ENCODE measurements around the gene EFHC1. TPM values are rescaled to one million over a fixed set of nuclear protein-coding genes. Genes with fewer than 3 reads are reported as not detected.
A peak's percentile ranks its signal among the peaks of the same experiment; 100 is the strongest.

Gene EFHC1
- total RNA-seq, 1 donor from 2014 or later = 1.6 TPM

- no peak overlapping the region for H3K27ac Mint-ChIP-seq
- peaks cover 14% of the 10 kb centered on the region for H3K27me3 Mint-ChIP-seq (ENCODE audit: low read depth)
- intact Hi-C loops (cut with micrococcal nuclease) = no loop called here
- no peak for DNase-seq (ENCODE audit: low spot score)
- H3K4me3 Mint-ChIP-seq (ENCODE audit: low read depth) = no peak overlapping the region
- H3K36me3 Mint-ChIP-seq (ENCODE audit: low read depth) = no peaks in the 10 kb centered on the region
- H3K4me1 Mint-ChIP-seq (ENCODE audit: low read depth) = peaks cover 4% of the 10 kb centered on the region
- H3K9me3 Mint-ChIP-seq = no peaks in the 10 kb centered on the region
Measured at GRCh38 chr6:52489881-52490280, 69.7 kb downstream of the EFHC1 start.

GRCh38 chr6:52491203-52492069 is 71.3 kb downstream of the EFHC1 start:
- Mint-ChIP-seq H3K9me3 (no peaks in the 10 kb centered on the region), H3K4me3 (ENCODE audit: low read depth) (no peak overlapping the region), H3K27ac (no peak overlapping the region), H3K36me3 (ENCODE audit: low read depth) (no peaks in the 10 kb centered on the region), H3K27me3 (ENCODE audit: low read depth) (peaks cover 14% of the 10 kb centered on the region), H3K4me1 (ENCODE audit: low read depth) (peaks cover 4% of the 10 kb centered on the region)
- DNase-seq (ENCODE audit: low spot score) = no peak
- intact Hi-C loops (cut with micrococcal nuclease) = no loop called here

- DNase-seq (ENCODE audit: low spot score) = no peak
- peaks cover 4% of the 10 kb centered on the region for H3K27me3 Mint-ChIP-seq (ENCODE audit: low read depth)
- intact Hi-C loops (cut with micrococcal nuclease) = loop anchor here (1.0 kb wide), 1 partner anchor 44 kb away; no protein-coding TSS in a partner anchor
- peaks cover 7% of the 10 kb centered on the region for H3K4me1 Mint-ChIP-seq (ENCODE audit: low read depth)
- no peaks in the 10 kb centered on the region for H3K9me3 Mint-ChIP-seq
- H3K4me3 Mint-ChIP-seq (ENCODE audit: low read depth) = no peak overlapping the region
- H3K36me3 Mint-ChIP-seq (ENCODE audit: low read depth) = no peaks in the 10 kb centered on the region
- peak overlapping the region; percentile 25 for H3K27ac Mint-ChIP-seq
Measured at GRCh38 chr6:52493669-52494068, 73.5 kb downstream of the EFHC1 start.

- Mint-ChIP-seq H3K27ac (no peak overlapping the region), H3K36me3 (ENCODE audit: low read depth) (no peaks in the 10 kb centered on the region), H3K27me3 (ENCODE audit: low read depth) (no peaks in the 10 kb centered on the region), H3K9me3 (no peaks in the 10 kb centered on the region), H3K4me3 (ENCODE audit: low read depth) (no peak overlapping the region), H3K4me1 (ENCODE audit: low read depth) (peaks cover 7% of the 10 kb centered on the region)
- intact Hi-C loops (cut with micrococcal nuclease) = no loop called here
- no peak for DNase-seq (ENCODE audit: low spot score)
Measured at GRCh38 chr6:52494298-52495072, 74.3 kb downstream of the EFHC1 start.

GRCh38 chr6:52495922-52496321 is 75.8 kb downstream of the EFHC1 start:
- no peaks in the 10 kb centered on the region for H3K9me3 Mint-ChIP-seq
- DNase-seq (ENCODE audit: low spot score) = no peak
- H3K4me1 Mint-ChIP-seq (ENCODE audit: low read depth) = peaks cover 7% of the 10 kb centered on the region
- H3K36me3 Mint-ChIP-seq (ENCODE audit: low read depth) = no peaks in the 10 kb centered on the region
- intact Hi-C loops (cut with micrococcal nuclease) = no loop called here
- no peaks in the 10 kb centered on the region for H3K27me3 Mint-ChIP-seq (ENCODE audit: low read depth)
- no peak overlapping the region for H3K4me3 Mint-ChIP-seq (ENCODE audit: low read depth)
- no peak overlapping the region for H3K27ac Mint-ChIP-seq

- intact Hi-C loops (cut with micrococcal nuclease) = no loop called here
Measured at GRCh38 chr6:52496631-52497030, 76.5 kb downstream of the EFHC1 start.

GRCh38 chr6:52497652-52498408 is 77.7 kb downstream of the EFHC1 start:
- Mint-ChIP-seq H3K27me3 (ENCODE audit: low read depth) (no peaks in the 10 kb centered on the region), H3K27ac (no peak overlapping the region), H3K4me3 (ENCODE audit: low read depth) (no peak overlapping the region), H3K4me1 (ENCODE audit: low read depth) (peaks cover 7% of the 10 kb centered on the region), H3K9me3 (no peaks in the 10 kb centered on the region), H3K36me3 (ENCODE audit: low read depth) (peaks cover 2% of the 10 kb centered on the region)
- DNase-seq (ENCODE audit: low spot score) = no peak
- intact Hi-C loops (cut with micrococcal nuclease) = no loop called here

More at GRCh38 chr6:52496631-52497030, 76.5 kb downstream of the EFHC1 start:
- H3K27ac Mint-ChIP-seq = no peak overlapping the region
- no peak overlapping the region for H3K4me3 Mint-ChIP-seq (ENCODE audit: low read depth)
- peaks cover 7% of the 10 kb centered on the region for H3K4me1 Mint-ChIP-seq (ENCODE audit: low read depth)
- no peaks in the 10 kb centered on the region for H3K27me3 Mint-ChIP-seq (ENCODE audit: low read depth)
- H3K36me3 Mint-ChIP-seq (ENCODE audit: low read depth) = no peaks in the 10 kb centered on the region
- H3K9me3 Mint-ChIP-seq = no peaks in the 10 kb centered on the region
- no peak for DNase-seq (ENCODE audit: low spot score)

- H3K4me3 Mint-ChIP-seq (ENCODE audit: low read depth) = no peak overlapping the region
- H3K27ac Mint-ChIP-seq = no peak overlapping the region
- DNase-seq (ENCODE audit: low spot score) = no peak
- H3K27me3 Mint-ChIP-seq (ENCODE audit: low read depth) = no peaks in the 10 kb centered on the region
- H3K36me3 Mint-ChIP-seq (ENCODE audit: low read depth) = peaks cover 2% of the 10 kb centered on the region
- intact Hi-C loops (cut with micrococcal nuclease) = no loop called here
- H3K9me3 Mint-ChIP-seq = no peaks in the 10 kb centered on the region
- peaks cover 7% of the 10 kb centered on the region for H3K4me1 Mint-ChIP-seq (ENCODE audit: low read depth)
Measured at GRCh38 chr6:52498538-52499017, 78.4 kb downstream of the EFHC1 start.

- intact Hi-C loops (cut with micrococcal nuclease) = no loop called here
- Mint-ChIP-seq H3K36me3 (ENCODE audit: low read depth) (peaks cover 2% of the 10 kb centered on the region), H3K27ac (no peak overlapping the region), H3K9me3 (no peaks in the 10 kb centered on the region), H3K4me3 (ENCODE audit: low read depth) (no peak overlapping the region), H3K4me1 (ENCODE audit: low read depth) (peaks cover 3% of the 10 kb centered on the region), H3K27me3 (ENCODE audit: low read depth) (no peaks in the 10 kb centered on the region)
- DNase-seq (ENCODE audit: low spot score) = no peak
Measured at GRCh38 chr6:52499026-52499425, 78.9 kb downstream of the EFHC1 start.

- H3K27ac Mint-ChIP-seq = no peak overlapping the region
- H3K27me3 Mint-ChIP-seq (ENCODE audit: low read depth) = no peaks in the 10 kb centered on the region
- H3K36me3 Mint-ChIP-seq (ENCODE audit: low read depth) = peaks cover 2% of the 10 kb centered on the region
- no peak overlapping the region for H3K4me3 Mint-ChIP-seq (ENCODE audit: low read depth)
- DNase-seq (ENCODE audit: low spot score) = no peak
- peaks cover 3% of the 10 kb centered on the region for H3K4me1 Mint-ChIP-seq (ENCODE audit: low read depth)
- intact Hi-C loops (cut with micrococcal nuclease) = no loop called here
- no peaks in the 10 kb centered on the region for H3K9me3 Mint-ChIP-seq
Measured at GRCh38 chr6:52499681-52500236, 79.6 kb downstream of the EFHC1 start.

GRCh38 chr6:52500238-52501129 is 80.3 kb downstream of the EFHC1 start:
- peaks cover 3% of the 10 kb centered on the region for H3K4me1 Mint-ChIP-seq (ENCODE audit: low read depth)
- peaks cover 2% of the 10 kb centered on the region for H3K36me3 Mint-ChIP-seq (ENCODE audit: low read depth)
- H3K27me3 Mint-ChIP-seq (ENCODE audit: low read depth) = no peaks in the 10 kb centered on the region
- H3K4me3 Mint-ChIP-seq (ENCODE audit: low read depth) = no peak overlapping the region
- no peak overlapping the region for H3K27ac Mint-ChIP-seq
- intact Hi-C loops (cut with micrococcal nuclease) = no loop called here
- DNase-seq (ENCODE audit: low spot score) = no peak
- H3K9me3 Mint-ChIP-seq = no peaks in the 10 kb centered on the region
